Trophoblast cell (in vitro differentiated cells and primary cell): ENCODE measurements around the gene STEAP4.
A peak's percentile ranks its signal among the peaks of the same experiment; 100 is the strongest.

Experiments used
- DNase-seq, 2 donors: peaks; one replicate each; pipeline ENCODE4 v3.0.0-alpha.2; 2016
- H2AFZ ChIP-seq: 2 replicates; pipeline ENCODE4 v1.6.1; 2013; ENCODE audit warnings: low read length, moderate library complexity, mild to moderate bottlenecking; ENCODE audit not compliant: insufficient read depth, poor library complexity
- H2AK5ac ChIP-seq: 2 replicates; pipeline ENCODE4 v1.6.1; 2013; ENCODE audit warnings: mild to moderate bottlenecking, low read length
- H2BK120ac ChIP-seq: 2 replicates; pipeline ENCODE4 v1.6.1; 2013; ENCODE audit warnings: low read length, mild to moderate bottlenecking, moderate library complexity; ENCODE audit not compliant: insufficient read depth, poor library complexity
- H2BK12ac ChIP-seq: 2 replicates; pipeline ENCODE4 v1.6.1; 2013; ENCODE audit warnings: mild to moderate bottlenecking, low read length, moderate library complexity
- H2BK5ac ChIP-seq: 2 replicates; pipeline ENCODE4 v1.6.1; 2013; ENCODE audit warnings: low read length, low read depth, moderate library complexity, mild to moderate bottlenecking; ENCODE audit not compliant: poor library complexity
- H3K14ac ChIP-seq: 2 replicates; pipeline ENCODE4 v1.6.1; 2013; ENCODE audit warnings: mild to moderate bottlenecking, low read length
- H3K18ac ChIP-seq: 2 replicates; pipeline ENCODE4 v1.6.1; 2013; ENCODE audit warnings: mild to moderate bottlenecking, low read length
- H3K23ac ChIP-seq: 2 replicates; pipeline ENCODE4 v1.6.1; 2013; ENCODE audit warnings: low read length
- H3K27ac ChIP-seq: 2 replicates; pipeline ENCODE4 v1.5.1; 2013; ENCODE audit warnings: low read depth, mild to moderate bottlenecking, inconsistent platforms, low read length, moderate library complexity
- H3K27me3 ChIP-seq: 2 replicates; pipeline ENCODE4 v1.6.1; 2013; ENCODE audit warnings: inconsistent platforms, mild to moderate bottlenecking, low read length, moderate library complexity; ENCODE audit not compliant: insufficient read depth
- H3K36me3 ChIP-seq, 2 experiments: 1 replicate in 1 of 2; 2 replicates in 1 of 2; pipeline ENCODE4 v1.6.1; 2013; ENCODE audit warnings: low read length in 2 of 2, mild to moderate bottlenecking in 2 of 2, moderate library complexity in 1 of 2; ENCODE audit not compliant: insufficient read depth in 2 of 2, control insufficient read depth in 1 of 2
- H3K4ac ChIP-seq: 2 replicates; pipeline ENCODE4 v1.6.1; 2013; ENCODE audit warnings: low read depth, mild to moderate bottlenecking, low read length, moderate library complexity
- H3K4me1 ChIP-seq, 2 experiments: 1 replicate in 1 of 2; 2 replicates in 1 of 2; pipeline ENCODE4 v1.6.1; 2013; ENCODE audit warnings: low read length in 2 of 2, mild to moderate bottlenecking in 2 of 2, moderate library complexity in 1 of 2; ENCODE audit not compliant: insufficient read depth in 2 of 2, control insufficient read depth in 1 of 2
- H3K4me2 ChIP-seq: 2 replicates; pipeline ENCODE4 v1.6.1; 2013; ENCODE audit warnings: inconsistent platforms, mild to moderate bottlenecking, low read length, moderate library complexity
- H3K4me3 ChIP-seq: 2 replicates; pipeline ENCODE4 v1.5.1; 2013; ENCODE audit warnings: mild to moderate bottlenecking, low read depth, low read length, inconsistent platforms
- H3K79me1 ChIP-seq: one replicate; pipeline ENCODE4 v1.6.1; 2013; ENCODE audit warnings: low read length
- H3K79me2 ChIP-seq: 2 replicates; pipeline ENCODE4 v1.6.1; 2013; ENCODE audit warnings: low read length, mild to moderate bottlenecking; ENCODE audit not compliant: control insufficient read depth, insufficient read depth, poor library complexity
- H3K9ac ChIP-seq: 2 replicates; pipeline ENCODE4 v1.6.1; 2013; ENCODE audit warnings: mild to moderate bottlenecking, low read length
- H3K9me3 ChIP-seq: 2 replicates; pipeline ENCODE4 v1.6.1; 2013; ENCODE audit warnings: low read depth, mild to moderate bottlenecking, control low read depth, inconsistent platforms, low read length; ENCODE audit not compliant: insufficient read depth
- H4K12ac ChIP-seq: 2 replicates; pipeline ENCODE4 v1.6.1; 2013; ENCODE audit warnings: low read depth, mild to moderate bottlenecking, low read length, moderate library complexity
- H4K8ac ChIP-seq: 2 replicates; pipeline ENCODE4 v1.6.1; 2013; ENCODE audit warnings: low read depth, mild to moderate bottlenecking, low read length, moderate library complexity
- H4K91ac ChIP-seq: one replicate; pipeline ENCODE4 v1.6.1; 2013; ENCODE audit warnings: low read depth, mild to moderate bottlenecking, low read length, moderate library complexity
- WGBS: extraction: QIAGEN DNeasy Blood & Tissue Kit; methylation state at CpG from one replicate; pipeline ENCODE4 v1.1.7; 2013; ENCODE audit warnings: missing lambda C conversion rate; ENCODE audit not compliant: insufficient read length, insufficient coverage; ENCODE audit errors: extremely low coverage; 5-methylcytosine and 5-hydroxymethylcytosine counted together

The STEAP4 gene

GRCh38 chr7:88310956-88311674 lies 4.4 kb upstream of the STEAP4 start:
- H2AFZ ChIP-seq, result no peak overlapping the region
- DNase-seq, result no peak
- no peak overlapping the region for H3K14ac ChIP-seq
- no peak overlapping the region for H2BK120ac ChIP-seq
- no peak overlapping the region for H2AK5ac ChIP-seq
- H4K8ac ChIP-seq, result no peak overlapping the region
- peaks cover 0 to 4% of the 10 kb centered on the region in 2 experiments for H3K4me1 ChIP-seq
- H3K9me3 ChIP-seq, result no peaks in the 10 kb centered on the region
- WGBS, result no CpG with 5 or more reads among the region's 4 CpGs
- no peaks in the 10 kb centered on the region for H3K36me3 ChIP-seq
- H2BK5ac ChIP-seq, result no peak overlapping the region
- no peaks in the 10 kb centered on the region for H3K79me1 ChIP-seq
- H3K27ac ChIP-seq, result no peak overlapping the region
- H2BK12ac ChIP-seq, result no peak overlapping the region
- H4K12ac ChIP-seq, result no peak overlapping the region
- H3K23ac ChIP-seq, result no peak overlapping the region
- H3K79me2 ChIP-seq, result no peaks in the 10 kb centered on the region
- no peak overlapping the region for H4K91ac ChIP-seq
- H3K4ac ChIP-seq, result no peak overlapping the region
- no peaks in the 10 kb centered on the region for H3K27me3 ChIP-seq
- H3K9ac ChIP-seq, result no peak overlapping the region
- H3K18ac ChIP-seq, result no peak overlapping the region
- no peak overlapping the region for H3K4me3 ChIP-seq
- H3K4me2 ChIP-seq, result no peak overlapping the region

- no peak overlapping the region for H4K8ac ChIP-seq
- H3K18ac ChIP-seq, result no peak overlapping the region
- H3K9me3 ChIP-seq, result no peaks in the 10 kb centered on the region
- no peak overlapping the region for H4K91ac ChIP-seq
- no peak overlapping the region for H3K23ac ChIP-seq
- no peak overlapping the region for H2BK120ac ChIP-seq
- H2AFZ ChIP-seq, result no peak overlapping the region
- peaks cover 0 to 4% of the 10 kb centered on the region in 2 experiments for H3K4me1 ChIP-seq
- no peak overlapping the region for H2AK5ac ChIP-seq
- no peak overlapping the region for H3K4ac ChIP-seq
- H2BK5ac ChIP-seq, result no peak overlapping the region
- H4K12ac ChIP-seq, result no peak overlapping the region
- H3K79me2 ChIP-seq, result no peaks in the 10 kb centered on the region
- WGBS, result no CpG with 5 or more reads among the region's 2 CpGs
- no peaks in the 10 kb centered on the region for H3K36me3 ChIP-seq
- no peak overlapping the region for H3K4me2 ChIP-seq
- H3K14ac ChIP-seq, result no peak overlapping the region
- no peak overlapping the region for H2BK12ac ChIP-seq
- no peak overlapping the region for H3K9ac ChIP-seq
- H3K4me3 ChIP-seq, result no peak overlapping the region
- H3K27ac ChIP-seq, result no peak overlapping the region
- DNase-seq, result no peak
- H3K27me3 ChIP-seq, result no peaks in the 10 kb centered on the region
- H3K79me1 ChIP-seq, result no peaks in the 10 kb centered on the region
These were observed 3.1 kb upstream of the STEAP4 start for GRCh38 chr7:88309819-88310218.

GRCh38 chr7:88307823-88308222 lies 1.1 kb upstream of the STEAP4 start:
- Histone ChIP-seq H3K18ac (no peak overlapping the region), H2AK5ac (no peak overlapping the region), H4K8ac (no peak overlapping the region), H4K12ac (no peak overlapping the region), H3K27ac (no peak overlapping the region), H3K27me3 (no peaks in the 10 kb centered on the region), H2AFZ (no peak overlapping the region), H2BK12ac (no peak overlapping the region), H3K14ac (no peak overlapping the region), H3K23ac (no peak overlapping the region), H2BK120ac (no peak overlapping the region), H3K4ac (no peak overlapping the region), H3K9me3 (no peaks in the 10 kb centered on the region), H3K4me3 (no peak overlapping the region), H2BK5ac (no peak overlapping the region), H3K79me2 (no peaks in the 10 kb centered on the region), H3K4me2 (no peak overlapping the region), H3K79me1 (no peaks in the 10 kb centered on the region), H3K36me3 (no peaks in the 10 kb centered on the region), H3K4me1 (peaks cover 0 to 4% of the 10 kb centered on the region in 2 experiments), H4K91ac (no peak overlapping the region), H3K9ac (no peak overlapping the region)
- WGBS, result no CpG with 5 or more reads among the region's 3 CpGs
- DNase-seq, result peak in 1 of 2 donors; percentile 19

- Histone ChIP-seq H3K4me1 (peaks cover 0 to 4% of the 10 kb centered on the region in 2 experiments), H3K79me2 (no peaks in the 10 kb centered on the region), H2BK120ac (no peak overlapping the region), H4K91ac (no peak overlapping the region), H3K36me3 (no peaks in the 10 kb centered on the region), H2BK12ac (no peak overlapping the region), H3K18ac (no peak overlapping the region), H3K4me2 (no peak overlapping the region), H3K23ac (no peak overlapping the region), H3K79me1 (no peaks in the 10 kb centered on the region), H4K12ac (no peak overlapping the region), H3K27ac (no peak overlapping the region), H4K8ac (no peak overlapping the region), H2AK5ac (no peak overlapping the region), H2AFZ (no peak overlapping the region), H2BK5ac (no peak overlapping the region), H3K4me3 (no peak overlapping the region), H3K27me3 (no peaks in the 10 kb centered on the region), H3K9ac (no peak overlapping the region), H3K9me3 (no peaks in the 10 kb centered on the region), H3K14ac (no peak overlapping the region), H3K4ac (no peak overlapping the region)
- WGBS, result no CpG with 5 or more reads among the region's 2 CpGs
- no peak for DNase-seq
These were observed 718 bp upstream of the STEAP4 start for GRCh38 chr7:88307412-88307811.
